Measurements from ENCODE around the gene OPALIN. TPM values are rescaled to one million over a fixed set of nuclear protein-coding genes. Genes with fewer than 3 reads are reported as not detected.

The OPALIN gene
- total and polyA plus RNA-seq, 10 donors = not detected

DNA sequence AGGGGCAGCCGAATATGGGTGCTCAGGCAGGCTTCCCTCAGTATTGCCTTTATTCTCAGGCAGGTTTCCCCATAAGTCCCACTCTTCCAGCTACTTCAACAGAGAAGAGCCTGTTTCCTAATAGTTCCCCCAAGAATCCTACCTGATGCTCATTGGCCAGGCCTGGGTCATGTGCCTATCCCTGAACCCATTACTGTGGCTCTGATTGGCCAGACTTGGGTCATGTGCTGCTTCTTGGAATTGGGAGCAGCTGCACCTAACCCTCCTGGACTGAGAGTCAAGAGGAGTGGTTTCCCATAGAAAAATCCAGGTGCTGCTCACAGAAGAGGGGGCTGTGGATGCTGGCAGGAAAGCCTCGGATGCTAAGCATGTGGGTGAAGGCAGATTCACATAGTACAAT lies 21.7 kb downstream of the OPALIN start:
- H3K9me3 ChIP-seq = no peaks in the 10 kb centered on the region
- 78 to 89% (median 86%) methylated on average over 2 of the region's 2 CpGs for WGBS, 5 donors
- H3K27me3 ChIP-seq (replicated peaks in 1 of 7) = peaks cover 0 to 14% (median 0%) of the 10 kb centered on the region in 7 donors
- no peaks in the 10 kb centered on the region for H3K36me3 ChIP-seq
- no peak overlapping the region for H3K4me3 ChIP-seq
- intact Hi-C loops (cut with DNase I; ENCODE audit: low total_unique reads) = no loop called here
- no peak for DNase-seq
- no peak overlapping the region for H3K27ac ChIP-seq
- TF ChIP-seq POLR2A (IDR thresholded peaks at IDR 0.05) (no peak), POLR2AphosphoS5 (IDR thresholded peaks at IDR 0.05) (no peak)
- TF ChIP-seq, protein P1, sequence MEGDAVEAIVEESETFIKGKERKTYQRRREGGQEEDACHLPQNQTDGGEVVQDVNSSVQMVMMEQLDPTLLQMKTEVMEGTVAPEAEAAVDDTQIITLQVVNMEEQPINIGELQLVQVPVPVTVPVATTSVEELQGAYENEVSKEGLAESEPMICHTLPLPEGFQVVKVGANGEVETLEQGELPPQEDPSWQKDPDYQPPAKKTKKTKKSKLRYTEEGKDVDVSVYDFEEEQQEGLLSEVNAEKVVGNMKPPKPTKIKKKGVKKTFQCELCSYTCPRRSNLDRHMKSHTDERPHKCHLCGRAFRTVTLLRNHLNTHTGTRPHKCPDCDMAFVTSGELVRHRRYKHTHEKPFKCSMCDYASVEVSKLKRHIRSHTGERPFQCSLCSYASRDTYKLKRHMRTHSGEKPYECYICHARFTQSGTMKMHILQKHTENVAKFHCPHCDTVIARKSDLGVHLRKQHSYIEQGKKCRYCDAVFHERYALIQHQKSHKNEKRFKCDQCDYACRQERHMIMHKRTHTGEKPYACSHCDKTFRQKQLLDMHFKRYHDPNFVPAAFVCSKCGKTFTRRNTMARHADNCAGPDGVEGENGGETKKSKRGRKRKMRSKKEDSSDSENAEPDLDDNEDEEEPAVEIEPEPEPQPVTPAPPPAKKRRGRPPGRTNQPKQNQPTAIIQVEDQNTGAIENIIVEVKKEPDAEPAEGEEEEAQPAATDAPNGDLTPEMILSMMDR (IDR thresholded peaks at IDR 0.05 in 8 of 11, conservative IDR thresholded peaks at IDR 0.05 in 3 of 11) = no peak
- H3K4me1 ChIP-seq = peaks cover 0 to 3% (median 0%) of the 10 kb centered on the region in 6 donors

DNA sequence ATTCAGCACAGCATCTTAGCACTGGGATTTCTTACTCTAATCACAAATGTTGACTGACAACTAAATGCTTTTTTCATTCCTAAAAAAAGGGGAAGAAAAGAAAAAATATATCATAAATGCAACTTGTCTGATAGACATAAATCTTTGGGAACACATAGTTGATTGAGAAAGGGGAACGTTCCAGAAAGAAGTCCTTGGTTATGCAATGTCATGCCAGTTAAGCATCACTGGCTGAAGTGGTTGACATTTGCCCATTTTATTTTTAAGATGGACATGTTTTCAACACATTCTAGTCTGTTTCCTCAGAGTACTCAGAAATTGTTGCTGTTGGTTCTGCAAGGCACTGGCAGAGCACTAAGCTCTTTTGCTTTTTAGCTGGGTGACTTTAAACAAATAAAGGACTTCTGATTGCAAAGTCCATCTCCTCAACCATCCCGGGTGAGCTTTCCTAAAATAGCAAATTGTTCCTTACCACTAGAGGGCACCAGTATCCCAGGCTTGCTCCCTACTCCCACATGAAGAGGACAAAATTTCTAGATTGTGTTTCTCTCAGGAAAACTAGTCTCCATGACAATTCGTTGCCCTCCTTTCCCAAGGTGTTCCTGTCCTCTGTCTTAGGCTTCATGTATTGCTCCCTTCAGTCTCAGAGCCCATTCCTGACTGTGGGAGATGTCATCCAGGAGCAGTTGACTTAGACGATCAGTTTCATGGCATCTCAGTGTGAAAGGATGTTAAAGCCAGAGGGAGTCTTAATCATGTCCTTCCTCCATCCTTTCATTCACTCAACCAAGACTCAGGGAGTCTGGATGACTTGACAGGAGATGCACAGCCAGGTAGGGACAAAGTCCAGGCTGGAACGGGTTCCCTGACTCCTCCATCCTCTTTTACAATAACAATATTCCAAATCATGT lies 23.9 kb downstream of the OPALIN start:
- intact Hi-C loops (cut with DNase I; ENCODE audit: low total_unique reads) = no loop called here
- H3K36me3 ChIP-seq = no peaks in the 10 kb centered on the region
- H3K9me3 ChIP-seq = no peaks in the 10 kb centered on the region
- peaks cover 0 to 14% (median 0%) of the 10 kb centered on the region in 7 donors for H3K27me3 ChIP-seq (replicated peaks in 1 of 7)
- no peak for TF ChIP-seq POLR2AphosphoS5 (IDR thresholded peaks at IDR 0.05)
- TF ChIP-seq, protein P1 (IDR thresholded peaks at IDR 0.05 in 8 of 11, conservative IDR thresholded peaks at IDR 0.05 in 3 of 11) = peak in 9 of 11 experiments; percentile 20 to 68 (median 61)
- DNase-seq = no peak
- H3K4me3 ChIP-seq = no peak overlapping the region
- no peak overlapping the region for H3K27ac ChIP-seq
- peaks cover 0 to 3% (median 0%) of the 10 kb centered on the region in 6 donors for H3K4me1 ChIP-seq
- 38 to 50% (median 41%) methylated on average over 5 of the region's 5 CpGs for WGBS, 5 donors

DNA sequence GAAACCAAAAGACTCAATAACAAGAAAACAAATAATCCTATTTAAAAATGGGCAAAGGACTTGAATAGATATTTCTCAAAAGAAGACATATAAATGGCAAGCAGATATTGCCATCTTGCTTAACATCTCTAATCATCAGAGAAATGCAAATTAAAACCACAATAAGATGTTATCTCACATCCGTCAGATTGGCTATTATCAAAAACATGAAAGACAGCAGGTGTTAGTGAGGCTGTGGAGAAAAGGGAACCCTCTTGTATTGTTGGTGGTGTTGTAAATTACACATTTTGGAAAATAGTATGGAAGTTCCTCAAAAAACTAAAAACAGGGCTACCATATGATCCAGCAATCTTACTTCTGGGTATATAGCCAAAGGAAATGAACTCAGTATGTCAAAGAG lies 25.7 kb downstream of the OPALIN start:
- DNase-seq = no peak
- TF ChIP-seq POLR2A (IDR thresholded peaks at IDR 0.05) (no peak), POLR2AphosphoS5 (IDR thresholded peaks at IDR 0.05) (no peak)
- TF ChIP-seq, protein P1 (IDR thresholded peaks at IDR 0.05 in 8 of 11, conservative IDR thresholded peaks at IDR 0.05 in 3 of 11) = no peak
- H3K27me3 ChIP-seq (replicated peaks in 1 of 7) = peaks cover 0 to 14% (median 0%) of the 10 kb centered on the region in 7 donors
- no peaks in the 10 kb centered on the region for H3K36me3 ChIP-seq
- WGBS, 5 donors = 24 to 49% (median 28%) methylated on average over 1 of the region's 1 CpG
- no peak overlapping the region for H3K4me3 ChIP-seq
- H3K9me3 ChIP-seq = no peaks in the 10 kb centered on the region
- H3K27ac ChIP-seq = no peak overlapping the region
- H3K4me1 ChIP-seq = peaks cover 0 to 3% (median 0%) of the 10 kb centered on the region in 6 donors
- intact Hi-C loops (cut with DNase I; ENCODE audit: low total_unique reads) = no loop called here

DNA sequence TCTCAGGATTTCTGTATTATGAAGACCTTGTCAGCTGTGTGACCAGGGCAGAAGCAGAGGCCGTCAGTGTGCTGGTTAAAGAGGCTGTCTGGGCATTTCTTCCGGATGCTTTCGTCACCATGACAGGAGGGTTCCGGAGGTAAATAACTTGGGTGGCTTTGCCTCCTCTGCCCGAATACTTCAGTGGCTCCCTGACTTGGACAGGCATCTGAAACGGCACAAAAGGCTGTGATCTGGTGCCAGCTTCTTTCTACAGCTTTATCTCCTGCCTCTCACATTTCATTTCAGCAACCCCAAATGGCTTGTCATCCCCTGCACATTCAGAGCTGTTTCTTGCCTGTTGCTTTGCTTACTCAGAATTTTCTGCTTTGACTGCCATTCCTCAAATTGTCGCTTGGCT lies 31.3 kb downstream of the OPALIN start:
- Histone ChIP-seq H3K4me3 (no peak overlapping the region), H3K27me3 (replicated peaks in 1 of 7) (peaks cover 0 to 6% (median 0%) of the 10 kb centered on the region in 7 donors), H3K4me1 (no peaks in the 10 kb centered on the region), H3K36me3 (no peaks in the 10 kb centered on the region), H3K9me3 (no peaks in the 10 kb centered on the region), H3K27ac (no peak overlapping the region)
- DNase-seq = no peak
- intact Hi-C loops (cut with DNase I; ENCODE audit: low total_unique reads) = no loop called here
- no peak for TF ChIP-seq POLR2AphosphoS5 (IDR thresholded peaks at IDR 0.05)
- TF ChIP-seq, protein P1 (IDR thresholded peaks at IDR 0.05 in 8 of 11, conservative IDR thresholded peaks at IDR 0.05 in 3 of 11) = no peak
- TF ChIP-seq POLR2A (IDR thresholded peaks at IDR 0.05) = no peak
- whole genome bisulfite sequencing, 5 donors = 86 to 92% (median 88%) methylated on average over 7 of the region's 7 CpGs

Data from spleen (tissue), 11 donors.